Measurements from ENCODE around the gene RUNX2.

DNA sequence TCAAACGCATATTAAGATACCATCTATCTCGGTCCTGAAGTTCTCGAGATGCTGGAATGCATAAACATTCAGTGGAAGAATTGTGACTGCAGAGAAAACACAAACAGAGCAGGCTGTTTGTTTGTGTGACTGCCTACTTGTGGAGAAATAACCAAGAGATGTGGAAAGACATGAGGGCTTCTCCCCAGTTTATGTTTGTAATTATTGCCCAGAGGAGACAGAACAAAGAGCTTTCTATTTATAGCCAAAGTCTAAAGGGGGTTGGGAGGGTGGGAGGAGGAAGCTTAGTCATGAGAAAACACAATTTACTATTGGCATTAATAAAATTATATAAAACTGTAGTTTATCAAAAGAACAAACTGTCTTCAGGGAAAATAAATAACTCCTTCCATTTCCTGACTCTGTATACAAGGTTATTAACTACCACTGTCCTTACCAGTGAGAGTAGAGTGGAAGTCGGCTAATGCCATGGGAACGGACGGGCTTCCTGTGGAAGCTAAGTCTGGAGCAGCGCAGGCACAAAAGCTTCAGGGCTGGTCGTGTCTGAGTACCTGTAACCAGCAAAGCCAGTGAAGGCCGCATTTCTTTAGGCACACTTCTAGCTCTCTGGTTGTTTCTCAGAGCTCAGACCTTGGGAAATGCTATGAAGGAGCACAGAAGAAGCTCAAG is 249.8 kb downstream of the RUNX2 start:
- TF ChIP-seq, protein P1, sequence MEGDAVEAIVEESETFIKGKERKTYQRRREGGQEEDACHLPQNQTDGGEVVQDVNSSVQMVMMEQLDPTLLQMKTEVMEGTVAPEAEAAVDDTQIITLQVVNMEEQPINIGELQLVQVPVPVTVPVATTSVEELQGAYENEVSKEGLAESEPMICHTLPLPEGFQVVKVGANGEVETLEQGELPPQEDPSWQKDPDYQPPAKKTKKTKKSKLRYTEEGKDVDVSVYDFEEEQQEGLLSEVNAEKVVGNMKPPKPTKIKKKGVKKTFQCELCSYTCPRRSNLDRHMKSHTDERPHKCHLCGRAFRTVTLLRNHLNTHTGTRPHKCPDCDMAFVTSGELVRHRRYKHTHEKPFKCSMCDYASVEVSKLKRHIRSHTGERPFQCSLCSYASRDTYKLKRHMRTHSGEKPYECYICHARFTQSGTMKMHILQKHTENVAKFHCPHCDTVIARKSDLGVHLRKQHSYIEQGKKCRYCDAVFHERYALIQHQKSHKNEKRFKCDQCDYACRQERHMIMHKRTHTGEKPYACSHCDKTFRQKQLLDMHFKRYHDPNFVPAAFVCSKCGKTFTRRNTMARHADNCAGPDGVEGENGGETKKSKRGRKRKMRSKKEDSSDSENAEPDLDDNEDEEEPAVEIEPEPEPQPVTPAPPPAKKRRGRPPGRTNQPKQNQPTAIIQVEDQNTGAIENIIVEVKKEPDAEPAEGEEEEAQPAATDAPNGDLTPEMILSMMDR (conservative IDR thresholded peaks at IDR 0.05; ENCODE audit: low read length), result no peak
- TF ChIP-seq EZH2phosphoT487 (IDR thresholded peaks at IDR 0.05; ENCODE audit: borderline replicate concordance, low read depth, low read length), result no peak

All from OCI-LY7 (cell line).